Adrenal gland (tissue), 12 donors: ENCODE results near the gene ACOX1. TPM values are rescaled to one million over a fixed set of nuclear protein-coding genes. Genes with fewer than 3 reads are reported as not detected.

Experiments used
- DNase-seq, 7 donors: peaks; one replicate each; pipeline ENCODE4 v3.0.0-alpha.2; 2019 to 2020
- H3K27ac ChIP-seq, 5 donors: fragments of 200-600 bp; sonication (generic) in 4 of 5; 1 replicate in 3 of 5; 2 replicates in 2 of 5; pipeline versions ENCODE4 v1.5.1 to v1.8.0; 2016 to 2020; ENCODE audit warnings: mild to moderate bottlenecking in 1 of 5
- H3K27me3 ChIP-seq: fragments of 200-600 bp; 2 replicates; pipeline ENCODE4 v1.8.0; 2021
- H3K36me3 ChIP-seq, 2 donors: fragments of 200-600 bp; replicated peaks in 1 of 2; 1 replicate in 1 of 2; 2 replicates in 1 of 2; pipeline versions ENCODE4 v1.5.1 to v1.8.0; 2018 to 2022
- H3K4me1 ChIP-seq, 2 donors: fragments of 200-600 bp; replicated peaks in 1 of 2; 1 replicate in 1 of 2; 2 replicates in 1 of 2; pipeline versions ENCODE4 v1.5.1 to v1.8.0; 2018 to 2021
- H3K4me3 ChIP-seq, 4 donors: fragments of 200-600 bp; sonication (generic) in 3 of 4; one replicate each; pipeline ENCODE4 v1.5.1; 2016 to 2018
- H3K9me3 ChIP-seq, 3 donors: fragments of 200-600 bp; sonication (generic) in 1 of 3; replicated peaks in 1 of 3; 1 replicate in 2 of 3; 2 replicates in 1 of 3; pipeline versions ENCODE4 v1.5.1 to v1.8.0; 2016 to 2021
- CTCF ChIP-seq, 6 experiments: fragments of 450-650 bp in 4 of 6; fragments of 200-600 bp in 2 of 6; sonication (generic) in 1 of 6; IDR thresholded peaks; 1 replicate in 5 of 6; 2 replicates in 1 of 6; pipeline versions ENCODE4 v1.5.1 to v1.8.0; 2016 to 2021; ENCODE audit warnings: antibody characterized with exemption in 6 of 6, mild to moderate bottlenecking in 2 of 6, moderate library complexity in 1 of 6
- POLR2A ChIP-seq, 2 donors: fragments of 450-650 bp; IDR thresholded peaks; one replicate each; pipeline ENCODE4 v1.6.1; 2017; ENCODE audit warnings: antibody characterized with exemption in 2 of 2, mild to moderate bottlenecking in 2 of 2, moderate library complexity in 1 of 2
- WGBS, 4 donors: extraction: QIAGEN DNeasy Blood & Tissue Kit in 2 of 4; methylation state at CpG; one replicate each; pipeline versions ENCODE4 v1.1.5 to v1.1.7; 2013 to 2017; 5-methylcytosine and 5-hydroxymethylcytosine counted together
- intact Hi-C, 2 donors: fragments of 100-400 bp; cut with DNase I; formaldehyde crosslinking; loops; one replicate each; pipeline versions ENCODE4 v1.14.1 to v1.15.0; 2022 to 2023
- polyA plus RNA-seq, 3 donors: library from polyadenylated mRNA; stranded (reverse); fragments of 200-250 nt in 2 of 3; fragments of 350-450 nt in 1 of 3; fragmentation: Illumina TruSeq in 1 of 3; extraction: RNeasy Lipid Tissue Mini Kit (QIAGEN cat#74804) in 1 of 3; gene quantifications; one replicate each; pipeline ENCODE4 v1.2.3, GENCODE V29; 2013 to 2014
- total RNA-seq, 9 donors: library from RNA; depleted of rRNA in 4 of 9; stranded (reverse); fragments of >200 nt in 4 of 9; fragments of 120-200 nt in 1 of 9; fragmentation: NEBNext Ultra II Directional in 1 of 9; extraction: Animal tissue kit (Norgen Biotek cat#: 25700) in 1 of 9; gene quantifications; one replicate each; pipeline versions ENCODE4 v1.1.0 to v1.2.4, GENCODE V29; 2013 to 2023
- donor health status: healthy with polysubstance abuse.
- donor health status: Bipolar disorder and iron deficiency.
- donor health status: DM: yes; HTN: yes; CAD: no.
- donor health status: DM: no; HTN: no; CAD: no.
- donor health status: DM: no; HTN: no; CAD: no.
- donor health status: DM: yes; HTN: yes; CAD: no.

ACOX1 gene
- total and polyA plus RNA-seq, 12 donors, result 28.9 to 109 (median 69.1) TPM

GRCh38 chr17:75904749-75905521 lies 74.0 kb downstream of the ACOX1 start, which contains the start of gene MRPL38:
Gene MRPL38 (minus strand): TSS chr17:75904884. CDS start chr17:75904875, 9 bp downstream.
- intact Hi-C loops, result loop anchor here in 1 of 2 donors (5.0 kb wide), 1 partner anchor 97 kb away; the partner anchor contains the start of gene CDK3
- Histone ChIP-seq H3K9me3 (no peaks in the 10 kb centered on the region), H3K27me3 (no peaks in the 10 kb centered on the region), H3K27ac (peak within 1 kb of the TSS; percentile 72 to 93 (median 83)), H3K36me3 (peaks cover 0 to 32% of the 10 kb centered on the region in 2 donors), H3K4me1 (peaks cover 11 to 12% of the 10 kb centered on the region in 2 donors), H3K4me3 (peak within 1 kb of the TSS in 3 of 4 donors; percentile 48 to 93 (median 88))
- TF ChIP-seq POLR2A (IDR thresholded peaks at IDR 0.05), result peak; percentile 7 to 88
- TF ChIP-seq CTCF (IDR thresholded peaks at IDR 0.05), result peak; percentile 97 to 100 (median 99)
- DNase-seq, result peak; percentile 94 to 97 (median 95)
- 1 to 7% (median 4%) methylated on average over 15 to 64 of the region's 69 CpGs for WGBS, 4 donors

DNA sequence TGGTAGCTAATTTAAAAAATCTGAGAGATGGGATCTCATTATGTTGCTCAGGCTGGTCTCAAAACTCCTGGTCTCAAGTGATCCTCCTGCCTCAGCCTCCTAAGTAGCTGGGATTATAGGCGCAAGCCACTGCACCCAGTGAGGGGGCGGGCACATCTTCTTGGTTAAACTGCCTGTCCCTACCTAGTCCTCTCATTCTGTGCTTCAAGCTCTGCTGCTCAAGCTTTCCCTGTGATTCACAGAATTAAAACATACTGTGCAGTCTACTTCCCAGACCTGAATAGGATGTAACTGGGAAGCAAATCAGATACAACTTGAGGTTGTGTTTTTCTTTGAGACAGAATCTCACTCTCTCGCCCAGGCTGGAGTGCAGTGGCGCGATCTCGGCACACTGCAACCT lies 76.6 kb downstream of the ACOX1 start:
- Histone ChIP-seq H3K9me3 (no peaks in the 10 kb centered on the region), H3K4me3 (no peak overlapping the region), H3K4me1 (peaks cover 11 to 12% of the 10 kb centered on the region in 2 donors), H3K27me3 (no peaks in the 10 kb centered on the region), H3K36me3 (peaks cover 0 to 50% of the 10 kb centered on the region in 2 donors), H3K27ac (no peak overlapping the region)
- DNase-seq, result no peak
- WGBS, 4 donors, result 88 to 94% (median 92%) methylated on average over 2 to 6 of the region's 6 CpGs
- no peak for TF ChIP-seq CTCF (IDR thresholded peaks at IDR 0.05)
- no peak for TF ChIP-seq POLR2A (IDR thresholded peaks at IDR 0.05)
- intact Hi-C loops, result no loop called here

- peaks cover 0 to 50% of the 10 kb centered on the region in 2 donors for H3K36me3 ChIP-seq
- 89 to 93% (median 90%) methylated on average over 12 to 18 of the region's 18 CpGs for WGBS, 4 donors
- peak in 1 of 7 donors; percentile 15 for DNase-seq
Measured at GRCh38 chr17:75901727-75902126, 77.2 kb downstream of the ACOX1 start.

More at GRCh38 chr17:75901727-75902126, 77.2 kb downstream of the ACOX1 start:
- no peaks in the 10 kb centered on the region for H3K9me3 ChIP-seq
- intact Hi-C loops, result no loop called here
- no peak overlapping the region for H3K27ac ChIP-seq
- H3K27me3 ChIP-seq, result no peaks in the 10 kb centered on the region
- H3K4me1 ChIP-seq, result peaks cover 16% of the 10 kb centered on the region in 2 donors
- TF ChIP-seq POLR2A (IDR thresholded peaks at IDR 0.05) (no peak), CTCF (IDR thresholded peaks at IDR 0.05) (no peak)
- H3K4me3 ChIP-seq, result no peak overlapping the region
